PFSK-1 (cell line): ENCODE measurements around the gene EPC1.

Experiments used
- FOXP2 ChIP-seq: optimal IDR thresholded peaks from 2 replicates; pipeline ENCODE3; 2011; ENCODE audit warnings: borderline replicate concordance, control low read depth, inconsistent platforms; ENCODE audit not compliant: insufficient read depth; ENCODE audit errors: extremely low read length, extremely low read depth
- POLR2AphosphoS5 ChIP-seq: IDR thresholded peaks from 2 replicates; pipeline ENCODE4 v1.6.1; 2012; ENCODE audit warnings: low read depth, mild to moderate bottlenecking, control low read depth, low read length, moderate library complexity
- REST ChIP-seq, 2 experiments: IDR thresholded peaks; 2 replicates each; pipeline versions ENCODE4 v1.6.1 to v1.8.0; 2011 to 2012; ENCODE audit warnings: low read depth in 2 of 2, low read length in 2 of 2, control low read depth in 1 of 2, inconsistent platforms in 1 of 2, mild to moderate bottlenecking in 1 of 2, moderate library complexity in 1 of 2; ENCODE audit not compliant: insufficient read depth in 1 of 2
- SIN3A ChIP-seq: IDR thresholded peaks from 2 replicates; pipeline ENCODE4 v1.6.1; 2012; ENCODE audit warnings: mild to moderate bottlenecking, low read length, moderate library complexity, borderline replicate concordance; ENCODE audit not compliant: insufficient read depth
- TAF1 ChIP-seq: IDR thresholded peaks from 2 replicates; pipeline ENCODE4 v1.6.1; 2012; ENCODE audit warnings: low read length, control low read depth, borderline replicate concordance; ENCODE audit not compliant: insufficient read depth

Gene EPC1

GRCh38 chr10:32367793-32368453 is 21.0 kb upstream of the EPC1 start:
- no peak for TF ChIP-seq POLR2AphosphoS5
- TF ChIP-seq SIN3A, result no peak
- no peak for TF ChIP-seq REST (IDR thresholded peaks at IDR 0.05; ENCODE audit: insufficient read depth in 1 of 2, low read depth in 2 of 2, low read length in 2 of 2)
- no peak for TF ChIP-seq TAF1
- no peak for TF ChIP-seq FOXP2

- no peak for TF ChIP-seq POLR2AphosphoS5
- no peak for TF ChIP-seq SIN3A
- TF ChIP-seq FOXP2, result no peak
- no peak for TF ChIP-seq TAF1
- no peak for TF ChIP-seq REST (IDR thresholded peaks at IDR 0.05; ENCODE audit: insufficient read depth in 1 of 2, low read depth in 2 of 2, low read length in 2 of 2)
Measured at GRCh38 chr10:32366588-32366987, 19.6 kb upstream of the EPC1 start.

GRCh38 chr10:32366111-32366510 is 19.2 kb upstream of the EPC1 start:
- TF ChIP-seq POLR2AphosphoS5 (no peak), SIN3A (no peak), TAF1 (no peak), FOXP2 (no peak), REST (IDR thresholded peaks at IDR 0.05; ENCODE audit: insufficient read depth in 1 of 2, low read depth in 2 of 2, low read length in 2 of 2) (no peak)

- TF ChIP-seq POLR2AphosphoS5 (no peak), REST (IDR thresholded peaks at IDR 0.05; ENCODE audit: insufficient read depth in 1 of 2, low read depth in 2 of 2, low read length in 2 of 2) (no peak), SIN3A (no peak), TAF1 (no peak), FOXP2 (no peak)
Measured at GRCh38 chr10:32362571-32362970, 15.6 kb upstream of the EPC1 start.
